Tibial nerve (tissue), 3 donors: ENCODE results near the gene CARD14.

Experiments used
- EP300 ChIP-seq, 2 donors: sonication (generic); formaldehyde crosslinking; IDR thresholded peaks; one replicate each; pipeline ENCODE4 v1.6.1; 2017; ENCODE audit warnings: antibody characterized with exemption in 2 of 2, mild to moderate bottlenecking in 1 of 2
- POLR2A ChIP-seq, 2 donors: fragments of 450-650 bp; IDR thresholded peaks; one replicate each; pipeline ENCODE4 v1.6.1; 2017; ENCODE audit warnings: antibody characterized with exemption in 2 of 2, mild to moderate bottlenecking in 2 of 2, moderate library complexity in 2 of 2

DNA sequence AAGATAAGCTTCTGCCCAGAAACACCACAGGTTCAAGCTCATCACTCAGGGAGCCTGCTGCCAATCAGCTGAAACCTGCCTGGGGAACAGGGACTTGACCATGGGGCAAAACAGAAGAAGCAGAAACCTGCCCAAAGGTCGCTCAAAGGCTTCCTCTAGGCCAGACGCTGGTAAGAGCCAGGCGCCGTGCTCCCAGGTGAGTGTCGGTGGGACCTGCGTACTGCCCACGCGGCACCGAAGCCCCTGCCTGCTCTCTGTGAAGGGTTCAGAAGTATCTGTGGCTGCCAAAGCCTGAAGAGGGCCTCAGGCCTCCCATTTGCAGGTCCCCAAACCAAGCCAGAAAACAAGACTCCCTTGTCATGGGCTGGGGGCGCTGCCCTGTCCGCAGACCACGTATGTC, 39.9 kb downstream of the CARD14 start:
- TF ChIP-seq POLR2A (IDR thresholded peaks at IDR 0.05), result no peak
- TF ChIP-seq EP300 (IDR thresholded peaks at IDR 0.05), result no peak
